GM23248 (cell line): Measurements from ENCODE around the gene BDNF. TPM values are rescaled to one million over a fixed set of nuclear protein-coding genes. Genes with fewer than 3 reads are reported as not detected.
A peak's percentile ranks its signal among the peaks of the same experiment; 100 is the strongest.

Experiments
- DNase-seq: peaks from one replicate; pipeline ENCODE4 v3.0.0-alpha.2; 2015
- H2AFZ ChIP-seq: fragments of 200-600 bp; sonication (generic); 2 replicates; pipeline ENCODE4 v1.6.1; 2016; ENCODE audit warnings: antibody characterized with exemption
- H3F3A ChIP-seq: fragments of 200-600 bp; sonication (generic); 2 replicates; pipeline ENCODE4 v1.6.1; 2016; ENCODE audit warnings: mild to moderate bottlenecking, antibody characterized with exemption, mixed run types; ENCODE audit not compliant: insufficient read depth
- H3K27ac ChIP-seq: fragments of 200-600 bp; sonication (generic); 2 replicates; pipeline ENCODE4 v1.5.1; 2016; ENCODE audit warnings: mild to moderate bottlenecking
- H3K27me3 ChIP-seq: fragments of 200-600 bp; sonication (generic); replicated peaks from 2 replicates; pipeline ENCODE4 v1.6.1; 2016; ENCODE audit warnings: mild to moderate bottlenecking; ENCODE audit not compliant: insufficient read depth
- H3K36me3 ChIP-seq: fragments of 200-600 bp; sonication (generic); 2 replicates; pipeline ENCODE4 v1.6.1; 2016; ENCODE audit warnings: low read depth, mild to moderate bottlenecking
- H3K4me1 ChIP-seq: fragments of 200-600 bp; sonication (generic); 2 replicates; pipeline ENCODE4 v1.6.1; 2016; ENCODE audit warnings: mild to moderate bottlenecking; ENCODE audit not compliant: insufficient read depth
- H3K4me2 ChIP-seq: fragments of 200-600 bp; sonication (generic); one replicate; pipeline ENCODE4 v1.6.1; 2016; ENCODE audit warnings: mild to moderate bottlenecking; ENCODE audit not compliant: unreplicated experiment
- H3K4me3 ChIP-seq: fragments of 200-600 bp; sonication (generic); 2 replicates; pipeline ENCODE4 v1.5.1; 2016; ENCODE audit warnings: mild to moderate bottlenecking
- H3K79me2 ChIP-seq: fragments of 200-600 bp; sonication (generic); 2 replicates; pipeline ENCODE4 v1.6.1; 2016; ENCODE audit warnings: mild to moderate bottlenecking; ENCODE audit not compliant: insufficient read depth
- H3K9ac ChIP-seq: fragments of 200-600 bp; sonication (generic); 2 replicates; pipeline ENCODE4 v1.6.1; 2016; ENCODE audit warnings: mild to moderate bottlenecking
- H3K9me2 ChIP-seq: fragments of 200-600 bp; sonication (generic); 2 replicates; pipeline ENCODE4 v1.6.1; 2016; ENCODE audit warnings: mixed run types, mild to moderate bottlenecking, moderate library complexity; ENCODE audit not compliant: insufficient read depth
- H3K9me3 ChIP-seq: fragments of 200-600 bp; sonication (generic); one replicate; pipeline ENCODE4 v1.6.1; 2017; ENCODE audit warnings: low read depth
- H4K20me1 ChIP-seq: fragments of 200-600 bp; sonication (generic); 2 replicates; pipeline ENCODE4 v1.6.0; 2016; ENCODE audit not compliant: insufficient read depth
- EZH2 ChIP-seq: fragments of 200-600 bp; sonication (generic); IDR thresholded peaks from 2 replicates; pipeline ENCODE4 v1.6.1; 2018; ENCODE audit warnings: antibody characterized with exemption, mild to moderate bottlenecking; ENCODE audit not compliant: insufficient read depth, poor library complexity, severe bottlenecking
- EZH2phosphoT487 ChIP-seq: fragments of 200-600 bp; sonication (generic); IDR thresholded peaks from 2 replicates; pipeline ENCODE4 v1.6.1; 2018; ENCODE audit warnings: antibody characterized with exemption, moderate library complexity, mild to moderate bottlenecking, low read depth; ENCODE audit not compliant: insufficient read depth
- WGBS, 2 experiments: methylation state at CpG; one replicate each; pipeline ENCODE4 v1.1.6; 2015 to 2017; ENCODE audit warnings: low lambda C conversion rate in 2 of 2, low coverage in 1 of 2; ENCODE audit errors: missing lambda C conversion rate in 2 of 2; 5-methylcytosine and 5-hydroxymethylcytosine counted together
- in situ Hi-C: fragments of 300-500 bp; cut with MboI; formaldehyde crosslinking; loops from 2 replicates; pipeline ENCODE4 v1.15.0; 2020
- polyA plus RNA-seq: library from polyadenylated mRNA; unstranded; fragments of >200 nt; fragmentation: Nextera tagmentation; extraction: Ambion mirVana; gene quantifications from 2 replicates; pipeline ENCODE4 v1.2.1, GENCODE V29; 2016
- total RNA-seq: library from RNA; depleted of rRNA; stranded (reverse); fragments of >200 nt; shearing (Covaris generic); gene quantifications from 2 replicates; pipeline ENCODE4 v1.2.3, GENCODE V29; 2014

BDNF gene
- total and polyA plus RNA-seq, 2 experiments from 2014 or later: 58.1 to 63.6 TPM

- peaks cover 64% of the 10 kb centered on the region for H3F3A ChIP-seq
- H3K4me1 ChIP-seq: peaks cover 49% of the 10 kb centered on the region
- H3K4me2 ChIP-seq: peak overlapping the region; percentile 81
- no peaks in the 10 kb centered on the region for H3K27me3 ChIP-seq
- no peaks in the 10 kb centered on the region for H3K9me3 ChIP-seq
- peaks cover 89% of the 10 kb centered on the region for H3K79me2 ChIP-seq
- H4K20me1 ChIP-seq: peaks cover 13% of the 10 kb centered on the region; the same call in 1 of the 2 replicates
- H3K9ac ChIP-seq: peak overlapping the region; percentile 81
- DNase-seq: no peak
- in situ Hi-C loops: loop anchor here (10.0 kb wide), 1 partner anchor 1638 kb away; no protein-coding TSS in a partner anchor
- 70 to 74% methylated on average over 8 of the region's 8 CpGs for WGBS, 2 experiments
- peaks cover 11% of the 10 kb centered on the region; the same call in 1 of the 2 replicates for H3K36me3 ChIP-seq
- peak overlapping the region; percentile 92 for H3K4me3 ChIP-seq
- H3K27ac ChIP-seq: peak overlapping the region; percentile 51
- TF ChIP-seq EZH2 (no peak), EZH2phosphoT487 (no peak)
- no peak overlapping the region for H2AFZ ChIP-seq
- no peaks in the 10 kb centered on the region for H3K9me2 ChIP-seq
These were observed 3.3 kb downstream of the BDNF start for GRCh38 chr11:27696961-27697360.

GRCh38 chr11:27696115-27696514, 4.1 kb downstream of the BDNF start:
- H3K4me1 ChIP-seq: peaks cover 55% of the 10 kb centered on the region
- peak overlapping the region; percentile 81 for H3K4me2 ChIP-seq
- WGBS, 2 experiments: 22 to 26% methylated on average over 3 of the region's 3 CpGs
- H2AFZ ChIP-seq: no peak overlapping the region
- H3K36me3 ChIP-seq: peaks cover 11% of the 10 kb centered on the region; the same call in 1 of the 2 replicates
- in situ Hi-C loops: loop anchor here (10.0 kb wide), 1 partner anchor 1639 kb away; no protein-coding TSS in a partner anchor
- H3K79me2 ChIP-seq: peaks cover 95% of the 10 kb centered on the region
- peak; percentile 56 for DNase-seq
- peaks cover 16% of the 10 kb centered on the region; the same call in 1 of the 2 replicates for H4K20me1 ChIP-seq
- TF ChIP-seq EZH2: no peak
- TF ChIP-seq EZH2phosphoT487: no peak
- H3K9me3 ChIP-seq: no peaks in the 10 kb centered on the region
- peak overlapping the region; percentile 51 for H3K27ac ChIP-seq
- peaks cover 69% of the 10 kb centered on the region for H3F3A ChIP-seq
- peak overlapping the region; percentile 81 for H3K9ac ChIP-seq
- H3K4me3 ChIP-seq: peak overlapping the region; percentile 92
- H3K27me3 ChIP-seq: no peaks in the 10 kb centered on the region
- H3K9me2 ChIP-seq: no peaks in the 10 kb centered on the region

- no peak for TF ChIP-seq EZH2
- no peak for TF ChIP-seq EZH2phosphoT487
- Histone ChIP-seq H3K36me3 (peaks cover 11% of the 10 kb centered on the region; the same call in 1 of the 2 replicates), H3K9me2 (no peaks in the 10 kb centered on the region), H3F3A (peaks cover 76% of the 10 kb centered on the region), H3K4me1 (peaks cover 55% of the 10 kb centered on the region), H3K27me3 (no peaks in the 10 kb centered on the region), H2AFZ (no peak overlapping the region), H4K20me1 (peaks cover 24% of the 10 kb centered on the region; the same call in 1 of the 2 replicates), H3K79me2 (peaks cover 98% of the 10 kb centered on the region), H3K9ac (peak overlapping the region; percentile 81), H3K4me3 (peak overlapping the region; percentile 92), H3K27ac (peak overlapping the region; percentile 51), H3K9me3 (no peaks in the 10 kb centered on the region), H3K4me2 (peak overlapping the region; percentile 81)
- in situ Hi-C loops: loop anchor here (10.0 kb wide), 1 partner anchor 1640 kb away; no protein-coding TSS in a partner anchor
- DNase-seq: peak; percentile 67
- 6 to 7% methylated on average over 3 of the region's 3 CpGs for WGBS, 2 experiments
These were observed 5.3 kb downstream of the BDNF start for GRCh38 chr11:27694992-27695391.

- H3K79me2 ChIP-seq: peaks cover 99% of the 10 kb centered on the region
- no peaks in the 10 kb centered on the region for H3K9me2 ChIP-seq
- H3K36me3 ChIP-seq: peaks cover 11% of the 10 kb centered on the region
- DNase-seq: no peak
- WGBS, 2 experiments: 63 to 68% methylated on average over 5 of the region's 5 CpGs
- TF ChIP-seq EZH2: no peak
- no peak for TF ChIP-seq EZH2phosphoT487
- H4K20me1 ChIP-seq: peaks cover 32% of the 10 kb centered on the region; the same call in 1 of the 2 replicates
- H3K9me3 ChIP-seq: no peaks in the 10 kb centered on the region
- H3K27ac ChIP-seq: peak overlapping the region; percentile 1; the same call in 1 of the 2 replicates
- no peak overlapping the region for H2AFZ ChIP-seq
- no peak overlapping the region for H3K9ac ChIP-seq
- peak overlapping the region; percentile 39; the same call in 1 of the 2 replicates for H3K4me3 ChIP-seq
- H3K4me1 ChIP-seq: peaks cover 55% of the 10 kb centered on the region
- peak overlapping the region; percentile 81 for H3K4me2 ChIP-seq
- H3F3A ChIP-seq: peaks cover 77% of the 10 kb centered on the region
- H3K27me3 ChIP-seq: no peaks in the 10 kb centered on the region
- in situ Hi-C loops: loop anchor here (10.0 kb wide), 1 partner anchor 1641 kb away; no protein-coding TSS in a partner anchor
These were observed 6.9 kb downstream of the BDNF start for GRCh38 chr11:27693398-27693797.
